Stimulated activated memory B cell treated with anti-CD40 and anti-IgM and Interleukin-4, amounts not matched to agents 10 μg/mL and 1 μg/mL and 100 μg/mL, for 72 hours (primary cell): ENCODE results near the gene GPR78.

Experiments
- ATAC-seq: fragments of 150-1000 bp; cut with Tn5 transposase; 2 replicates; pipeline ENCODE4 v1.10.0; 2021
- H3K27ac Mint-ChIP-seq: one replicate; pipeline ENCODE4 v1.8.0; 2022; ENCODE audit warnings: mild to moderate bottlenecking, mixed read lengths
- H3K27me3 Mint-ChIP-seq: one replicate; pipeline ENCODE4 v1.8.0; 2022; ENCODE audit warnings: mixed read lengths
- H3K36me3 Mint-ChIP-seq: one replicate; pipeline ENCODE4 v1.8.0; 2022; ENCODE audit warnings: mixed read lengths
- H3K4me1 Mint-ChIP-seq: one replicate; pipeline ENCODE4 v1.8.0; 2022; ENCODE audit warnings: mixed read lengths
- H3K4me3 Mint-ChIP-seq: one replicate; pipeline ENCODE4 v1.8.0; 2022; ENCODE audit warnings: mild to moderate bottlenecking, moderate library complexity, mixed read lengths
- H3K9me3 Mint-ChIP-seq: one replicate; pipeline ENCODE4 v1.8.0; 2022; ENCODE audit warnings: mixed read lengths

The GPR78 gene

GRCh38 chr4:8606476-8606875, 26.3 kb downstream of the GPR78 start:
- ATAC-seq: no peak

DNA sequence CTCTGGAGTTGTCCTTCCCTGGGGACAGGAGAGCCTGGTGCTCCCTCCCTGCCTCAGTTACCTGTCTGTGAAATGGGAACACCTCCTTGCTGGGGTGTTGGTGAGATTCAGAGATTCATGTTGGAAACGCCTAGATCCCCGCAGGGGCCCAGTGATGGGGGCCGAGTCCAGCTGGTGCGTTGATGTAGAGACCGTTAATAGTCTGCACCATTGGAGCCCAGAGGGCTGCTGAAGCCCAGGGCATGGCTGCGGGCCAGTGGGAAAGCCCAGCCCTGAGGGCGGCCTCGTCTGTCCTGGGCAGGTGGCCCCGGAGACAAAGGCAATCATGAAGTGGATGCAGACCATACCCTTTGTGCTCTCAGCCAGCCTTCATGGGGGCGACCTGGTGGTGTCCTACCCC, 26.8 kb downstream of the GPR78 start:
- Mint-ChIP-seq H3K27me3 (peaks cover 21% of the 10 kb centered on the region), H3K36me3 (no peaks in the 10 kb centered on the region), H3K4me1 (no peaks in the 10 kb centered on the region), H3K27ac (no peak overlapping the region), H3K9me3 (peaks cover 4% of the 10 kb centered on the region), H3K4me3 (no peak overlapping the region)
- no peak for ATAC-seq

More at GRCh38 chr4:8606476-8606875, 26.3 kb downstream of the GPR78 start:
- H3K4me1 Mint-ChIP-seq: no peaks in the 10 kb centered on the region
- no peak overlapping the region for H3K4me3 Mint-ChIP-seq
- H3K36me3 Mint-ChIP-seq: no peaks in the 10 kb centered on the region
- H3K27ac Mint-ChIP-seq: no peak overlapping the region
- peaks cover 4% of the 10 kb centered on the region for H3K9me3 Mint-ChIP-seq
- H3K27me3 Mint-ChIP-seq: peaks cover 16% of the 10 kb centered on the region

DNA sequence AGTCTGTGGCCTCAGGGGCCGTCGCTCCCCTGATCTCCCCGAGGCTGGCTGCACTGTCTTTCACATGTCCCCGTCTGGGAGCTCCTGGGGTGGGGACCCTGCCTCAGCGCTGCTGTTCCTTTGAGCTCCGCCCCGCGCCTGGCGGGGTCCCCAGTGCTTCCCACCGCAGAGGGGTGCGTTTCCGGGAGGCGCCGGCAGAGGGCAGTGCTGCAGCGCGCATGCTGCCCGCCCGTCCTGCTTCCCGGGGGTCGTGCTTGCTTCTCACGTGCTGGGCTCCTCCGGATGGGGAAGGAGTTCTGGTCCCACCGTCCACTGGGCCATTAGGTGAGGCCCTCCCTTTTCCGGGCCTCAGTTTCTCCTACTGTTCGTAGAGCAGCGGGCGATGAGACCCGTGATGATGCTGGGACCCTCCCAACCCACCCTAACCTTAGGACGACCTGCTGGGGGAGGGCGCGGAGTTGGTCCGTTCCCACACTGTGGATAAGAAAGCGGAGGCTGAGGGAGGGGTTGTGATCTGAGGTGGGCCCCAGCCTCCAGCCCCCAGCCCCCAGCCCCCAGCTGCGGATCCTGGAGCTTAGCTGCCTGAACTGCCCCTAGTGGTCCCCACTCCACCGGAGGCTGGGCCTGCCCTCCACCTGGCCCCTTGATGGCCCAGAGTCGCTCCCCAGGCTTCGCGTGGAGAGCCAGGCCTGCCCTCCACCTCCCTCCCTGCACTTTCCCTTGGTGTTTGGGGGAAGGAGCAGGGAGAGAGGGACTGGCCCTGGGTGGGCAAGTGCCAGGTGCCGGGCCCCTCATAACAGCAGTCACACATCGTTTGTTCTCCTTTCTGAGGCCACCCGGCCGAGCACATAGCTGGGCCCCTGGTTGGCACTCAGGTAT, 27.6 kb downstream of the GPR78 start:
- Mint-ChIP-seq H3K9me3 (peaks cover 4% of the 10 kb centered on the region), H3K27me3 (peaks cover 24% of the 10 kb centered on the region), H3K4me3 (no peak overlapping the region), H3K4me1 (no peaks in the 10 kb centered on the region), H3K27ac (no peak overlapping the region), H3K36me3 (no peaks in the 10 kb centered on the region)
- no peak for ATAC-seq

DNA sequence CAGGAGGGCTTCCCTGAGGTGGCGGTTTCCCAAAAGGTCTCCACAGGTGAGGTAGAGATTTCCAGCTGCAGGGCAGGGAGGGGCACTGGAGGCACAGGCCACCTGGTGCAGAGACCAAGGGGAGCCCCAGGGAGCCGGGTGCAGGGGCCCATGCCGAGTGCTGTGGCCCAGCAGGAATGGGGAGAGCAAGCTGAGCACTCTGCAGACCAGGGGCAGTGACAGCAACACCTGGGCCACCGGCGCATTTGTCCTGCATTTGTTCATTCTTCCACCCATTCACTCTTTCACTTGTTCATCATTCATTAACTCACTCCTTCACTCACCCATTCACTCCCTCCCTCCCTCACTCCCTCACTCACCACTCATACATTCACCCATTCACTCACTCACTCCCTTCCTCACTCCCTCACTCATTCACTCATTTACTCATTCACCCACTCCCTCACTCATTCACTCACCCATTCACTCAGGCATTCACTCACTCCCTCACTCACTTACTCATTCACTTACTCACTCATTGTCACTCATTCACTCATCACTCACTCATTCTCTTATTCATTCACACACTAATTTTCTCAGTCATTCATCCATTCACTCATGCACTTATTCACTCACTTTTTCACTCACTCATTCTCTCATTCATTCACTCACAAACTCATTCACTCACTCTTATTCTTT, 28.7 kb downstream of the GPR78 start:
- H3K27ac Mint-ChIP-seq: no peak overlapping the region
- peaks cover 4% of the 10 kb centered on the region for H3K9me3 Mint-ChIP-seq
- no peak for ATAC-seq
- peaks cover 24% of the 10 kb centered on the region for H3K27me3 Mint-ChIP-seq
- H3K4me1 Mint-ChIP-seq: no peaks in the 10 kb centered on the region
- no peak overlapping the region for H3K4me3 Mint-ChIP-seq
- no peaks in the 10 kb centered on the region for H3K36me3 Mint-ChIP-seq

DNA sequence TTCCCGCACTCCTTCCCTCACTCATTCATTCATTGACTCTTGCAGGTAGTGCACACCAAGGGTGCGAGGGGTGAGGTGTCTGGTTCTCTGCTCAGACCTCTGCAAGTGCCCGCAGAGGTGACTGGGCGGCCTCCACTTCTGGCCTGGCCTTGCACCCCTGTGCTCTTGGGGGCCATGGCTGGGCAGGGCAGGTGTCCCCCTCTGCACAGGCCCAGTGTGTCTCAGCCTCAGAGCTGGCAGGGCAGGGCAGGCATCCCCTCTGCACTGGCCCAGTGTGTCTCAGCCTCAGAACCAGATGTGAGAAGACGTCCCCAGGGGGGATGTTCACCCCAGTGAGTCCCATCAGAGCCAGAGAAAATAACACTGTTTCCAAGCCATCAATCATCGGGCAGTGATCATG, 29.2 kb downstream of the GPR78 start:
- Mint-ChIP-seq H3K36me3 (no peaks in the 10 kb centered on the region), H3K27me3 (peaks cover 26% of the 10 kb centered on the region), H3K9me3 (peaks cover 4% of the 10 kb centered on the region), H3K27ac (no peak overlapping the region), H3K4me3 (no peak overlapping the region), H3K4me1 (no peaks in the 10 kb centered on the region)
- ATAC-seq: no peak

DNA sequence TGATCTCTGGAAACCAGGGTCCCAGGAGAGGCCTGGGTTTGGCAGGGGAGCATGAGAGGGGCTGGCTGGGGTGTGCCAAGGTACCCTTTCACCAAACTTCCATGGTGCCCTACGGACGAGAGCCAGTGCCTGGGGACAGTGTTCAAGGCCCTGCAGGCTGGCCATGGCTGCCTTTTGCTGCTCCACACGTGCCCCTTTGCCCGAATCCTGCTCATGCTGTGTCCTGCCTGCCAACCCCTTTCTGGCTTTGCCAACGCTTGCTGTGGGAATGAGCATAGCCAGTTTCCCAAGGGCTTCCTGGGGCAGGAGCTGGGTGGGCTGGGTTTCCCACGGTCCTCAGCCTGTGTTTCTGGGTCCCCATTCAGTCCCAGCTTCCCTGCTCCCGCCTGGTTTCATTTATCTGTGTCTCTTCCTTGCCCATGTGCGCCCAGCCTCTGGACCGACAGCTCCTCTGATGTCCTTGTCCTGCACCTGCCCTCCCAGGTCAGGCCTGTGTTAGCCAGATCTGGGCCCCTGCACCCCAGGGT, 29.7 kb downstream of the GPR78 start:
- no peaks in the 10 kb centered on the region for H3K36me3 Mint-ChIP-seq
- H3K27ac Mint-ChIP-seq: no peak overlapping the region
- H3K4me1 Mint-ChIP-seq: no peaks in the 10 kb centered on the region
- ATAC-seq: no peak
- H3K27me3 Mint-ChIP-seq: peaks cover 31% of the 10 kb centered on the region
- H3K4me3 Mint-ChIP-seq: no peak overlapping the region
- H3K9me3 Mint-ChIP-seq: peaks cover 4% of the 10 kb centered on the region

GRCh38 chr4:8610858-8611616, 30.8 kb downstream of the GPR78 start:
- Mint-ChIP-seq H3K36me3 (no peaks in the 10 kb centered on the region), H3K27me3 (peaks cover 36% of the 10 kb centered on the region), H3K9me3 (peaks cover 4% of the 10 kb centered on the region), H3K4me1 (no peaks in the 10 kb centered on the region), H3K27ac (no peak overlapping the region), H3K4me3 (no peak overlapping the region)
- ATAC-seq: no peak

DNA sequence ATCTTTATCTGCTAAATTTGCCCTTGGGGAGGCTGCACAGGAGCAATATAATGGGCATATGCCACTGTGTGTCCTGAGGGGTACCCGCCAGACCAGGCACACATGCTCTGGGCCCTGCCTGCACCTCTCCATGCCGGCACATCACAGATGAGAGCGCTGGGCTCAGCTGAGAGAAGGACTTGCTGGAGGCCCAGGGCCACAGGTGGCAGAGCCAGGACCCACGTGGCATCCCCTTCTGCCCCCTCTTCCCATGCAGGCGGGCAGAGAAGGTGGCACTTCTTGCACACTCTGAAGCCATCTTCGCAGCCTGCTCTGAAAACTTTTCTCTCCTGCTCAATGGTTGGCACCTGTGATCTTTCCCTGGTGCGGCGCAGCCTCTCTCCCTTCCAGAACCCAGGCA, 32.5 kb downstream of the GPR78 start:
- no peak for ATAC-seq
- Mint-ChIP-seq H3K27ac (no peak overlapping the region), H3K9me3 (peaks cover 4% of the 10 kb centered on the region), H3K36me3 (no peaks in the 10 kb centered on the region), H3K4me3 (no peak overlapping the region), H3K27me3 (peaks cover 42% of the 10 kb centered on the region), H3K4me1 (no peaks in the 10 kb centered on the region)

DNA sequence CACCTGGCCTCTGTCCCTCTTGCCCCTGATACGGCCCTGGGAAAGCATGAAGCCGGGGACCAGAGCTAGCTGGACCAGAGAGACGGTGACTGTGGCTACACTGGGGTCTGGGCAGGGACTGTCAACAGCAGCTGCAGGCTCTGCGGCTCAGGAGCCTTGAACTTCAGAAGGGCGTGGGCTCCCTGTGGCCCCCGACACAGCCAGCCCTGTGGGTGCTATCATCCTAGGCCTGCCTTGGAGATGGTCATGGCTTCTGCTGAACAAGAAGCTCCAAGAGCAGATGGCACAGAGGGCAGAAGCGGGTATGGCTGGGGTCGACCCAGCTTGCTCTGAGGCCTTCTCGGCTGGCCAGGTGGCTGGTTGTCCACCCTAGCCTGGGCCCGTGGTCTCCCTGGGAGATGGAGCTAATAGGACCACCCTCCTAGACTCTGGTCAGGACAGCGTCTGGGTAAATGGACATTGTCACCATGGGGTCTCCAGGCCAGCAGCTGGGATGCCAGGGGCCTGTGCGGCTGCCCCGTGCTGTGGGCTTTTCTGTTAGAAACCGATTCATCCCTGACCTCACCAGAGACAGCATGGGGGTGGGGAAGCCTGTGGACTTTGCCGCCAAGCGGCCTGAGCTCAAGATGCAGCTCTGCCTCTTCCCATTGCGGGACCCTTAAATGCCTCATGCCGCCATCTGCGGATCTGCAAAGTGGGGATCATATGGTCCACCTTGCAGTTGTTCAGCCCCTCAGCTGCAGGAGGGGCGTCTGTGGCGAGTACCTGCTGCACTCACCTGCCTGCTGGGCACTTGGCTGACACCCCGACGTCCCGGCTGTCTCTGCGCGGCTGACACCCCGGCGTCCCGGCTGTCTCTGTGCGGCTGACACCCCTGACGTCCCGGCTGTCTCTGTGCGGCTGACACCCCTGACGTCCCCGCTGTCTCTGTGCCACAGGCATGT, 33.5 kb downstream of the GPR78 start:
- peaks cover 4% of the 10 kb centered on the region for H3K9me3 Mint-ChIP-seq
- H3K36me3 Mint-ChIP-seq: no peaks in the 10 kb centered on the region
- H3K27me3 Mint-ChIP-seq: peaks cover 41% of the 10 kb centered on the region
- no peaks in the 10 kb centered on the region for H3K4me1 Mint-ChIP-seq
- no peak overlapping the region for H3K27ac Mint-ChIP-seq
- no peak for ATAC-seq
- H3K4me3 Mint-ChIP-seq: no peak overlapping the region

DNA sequence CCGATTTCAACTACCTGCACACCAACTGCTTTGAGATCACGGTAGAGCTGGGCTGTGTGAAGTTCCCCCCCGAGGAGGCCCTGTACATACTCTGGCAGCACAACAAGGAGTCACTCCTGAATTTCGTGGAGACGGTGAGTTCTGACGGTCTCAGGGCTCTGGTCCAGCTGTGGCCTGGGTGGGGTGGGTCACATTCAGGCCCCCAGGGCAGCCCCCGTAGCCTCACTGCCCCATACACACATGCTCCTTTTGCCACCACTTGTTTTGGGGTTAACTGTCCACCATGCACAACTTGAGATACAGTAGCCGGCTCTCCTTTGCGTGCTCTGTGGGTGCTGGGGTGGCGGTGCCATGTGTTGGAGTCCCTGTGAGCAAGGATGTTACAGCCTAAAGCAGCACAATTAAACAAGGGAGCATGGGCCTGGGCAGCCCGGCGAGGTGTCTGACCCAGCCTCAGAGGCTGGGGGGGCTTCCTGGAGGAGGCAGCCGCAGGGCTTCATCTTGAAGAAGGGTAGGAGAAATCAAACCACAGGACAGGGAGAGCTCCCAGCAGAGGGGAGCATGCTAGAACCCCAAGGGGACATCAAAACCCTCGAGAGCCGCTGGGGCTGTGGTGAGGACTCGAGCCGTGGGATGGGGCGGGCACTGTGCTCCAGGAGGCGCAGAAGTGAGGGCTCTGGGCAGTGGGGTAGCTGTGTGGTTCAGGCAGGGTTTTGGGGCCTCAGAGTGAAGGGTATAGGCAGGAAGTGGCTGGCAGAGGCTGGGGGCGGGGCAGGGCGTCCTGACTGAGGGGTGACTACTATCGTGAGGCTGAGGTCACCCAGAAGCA, 34.4 kb downstream of the GPR78 start:
- H3K9me3 Mint-ChIP-seq: no peaks in the 10 kb centered on the region
- no peak overlapping the region for H3K4me3 Mint-ChIP-seq
- H3K27me3 Mint-ChIP-seq: peaks cover 32% of the 10 kb centered on the region
- no peak overlapping the region for H3K27ac Mint-ChIP-seq
- H3K4me1 Mint-ChIP-seq: no peaks in the 10 kb centered on the region
- no peaks in the 10 kb centered on the region for H3K36me3 Mint-ChIP-seq
- no peak for ATAC-seq

DNA sequence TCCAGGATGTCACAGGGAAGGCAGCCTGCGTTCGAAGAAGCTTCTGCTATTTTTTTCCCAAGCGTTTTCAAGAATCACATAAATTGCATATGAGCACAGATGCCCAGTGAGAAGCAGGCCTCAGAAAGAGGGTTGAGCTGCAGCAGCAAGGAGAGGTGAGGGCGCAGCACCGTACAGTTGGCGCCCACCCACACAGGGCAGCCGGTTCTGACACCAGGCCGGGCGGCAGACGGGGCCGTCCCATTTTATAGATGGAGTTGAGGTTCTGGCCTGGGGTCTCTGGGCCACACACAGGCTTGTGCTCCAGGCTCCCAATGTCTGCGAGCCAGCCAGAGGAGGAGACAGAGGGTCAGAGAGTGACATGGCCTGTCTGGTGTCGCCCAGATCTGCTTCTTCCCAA, 35.2 kb downstream of the GPR78 start:
- ATAC-seq: no peak
- Mint-ChIP-seq H3K4me3 (no peak overlapping the region), H3K36me3 (no peaks in the 10 kb centered on the region), H3K27me3 (peaks cover 32% of the 10 kb centered on the region), H3K4me1 (no peaks in the 10 kb centered on the region), H3K9me3 (no peaks in the 10 kb centered on the region), H3K27ac (no peak overlapping the region)

- no peak for ATAC-seq
- Mint-ChIP-seq H3K4me3 (no peak overlapping the region), H3K27me3 (peaks cover 29% of the 10 kb centered on the region), H3K4me1 (no peaks in the 10 kb centered on the region), H3K36me3 (no peaks in the 10 kb centered on the region), H3K27ac (no peak overlapping the region), H3K9me3 (no peaks in the 10 kb centered on the region)
These were observed 36.0 kb downstream of the GPR78 start for GRCh38 chr4:8615921-8616787.

DNA sequence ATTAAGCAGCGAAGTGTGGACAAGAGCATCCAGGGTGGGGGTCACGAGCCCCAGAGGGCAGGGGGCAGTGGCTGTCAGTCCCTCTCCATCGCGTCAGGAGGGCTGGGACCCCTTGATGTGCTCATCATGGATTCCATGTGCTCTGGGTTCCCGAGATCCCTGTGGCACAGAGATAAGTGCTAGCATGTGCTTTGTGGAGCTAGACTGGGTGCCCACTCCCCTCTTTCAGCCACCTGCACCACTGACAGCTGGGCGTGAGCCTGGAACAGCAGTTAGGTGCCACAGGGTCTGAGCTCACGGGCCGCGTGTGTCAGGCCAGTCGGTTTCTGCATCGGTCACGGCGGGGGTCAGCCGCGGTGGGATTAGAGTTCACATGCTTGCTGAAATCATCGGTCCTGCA, 36.6 kb downstream of the GPR78 start:
- no peak overlapping the region for H3K4me3 Mint-ChIP-seq
- H3K27me3 Mint-ChIP-seq: peaks cover 22% of the 10 kb centered on the region
- H3K9me3 Mint-ChIP-seq: no peaks in the 10 kb centered on the region
- no peak overlapping the region for H3K27ac Mint-ChIP-seq
- no peaks in the 10 kb centered on the region for H3K36me3 Mint-ChIP-seq
- no peak for ATAC-seq
- H3K4me1 Mint-ChIP-seq: no peaks in the 10 kb centered on the region
